K562 (cell line): ENCODE results near the gene SEC24C.

Source experiments
- ATF2 ChIP-seq: sonication (generic); formaldehyde crosslinking; IDR thresholded peaks from 2 replicates; pipeline ENCODE4 v1.8.1; 2022; ENCODE audit warnings: missing genetic modification reagents
- CTCF ChIP-seq, 3 experiments: IDR thresholded peaks in 2 of 3; conservative IDR thresholded peaks in 1 of 3; 2 replicates each; pipeline ENCODE4 v1.5.1; 2011 to 2012; ENCODE audit warnings: low read length in 3 of 3, mild to moderate bottlenecking in 3 of 3, control low read depth in 2 of 3, improper control_type of control experiment in 1 of 3, inconsistent platforms in 1 of 3, low read depth in 1 of 3, mixed read lengths in 1 of 3, moderate library complexity in 1 of 3; ENCODE audit not compliant: insufficient read depth in 2 of 3
- POLR2AphosphoS5 ChIP-seq: IDR thresholded peaks from 2 replicates; pipeline ENCODE4 v1.6.1; 2011; ENCODE audit warnings: mild to moderate bottlenecking, low read depth, low read length, moderate library complexity; ENCODE audit not compliant: control insufficient read depth, insufficient read depth

GRCh38 chr10:73779018-73779417 lies 34.8 kb downstream of the SEC24C start:
- TF ChIP-seq CTCF (IDR thresholded peaks at IDR 0.05 in 2 of 3, conservative IDR thresholded peaks at IDR 0.05 in 1 of 3; ENCODE audit: insufficient read depth in 2 of 3, low read depth in 1 of 3, low read length in 3 of 3) (no peak), POLR2AphosphoS5 (no peak), ATF2 (no peak)
